Panc1 (cell line): Measurements from ENCODE around the gene PLS3. TPM values are rescaled to one million over a fixed set of nuclear protein-coding genes. Genes with fewer than 3 reads are reported as not detected.

ENCODE experiments used
- ATAC-seq: fragments of 200-7000 bp; cut with Tn5 transposase; 2 replicates; pipeline ENCODE4 v1.9.1; 2020; ENCODE audit warnings: mild to moderate bottlenecking, moderate library complexity
- BruUV-seq: library from RNA; stranded (reverse); fragments of 400-500 nt; replicated peaks from 2 replicates; lab custom pipeline; 2021; lab: Mats Ljungman, UMichigan
- CTCF ChIA-PET: fragments of 300-600 bp; sonication (Branson Sonifier 250); formaldehyde crosslinking; loops from one replicate; lab custom pipeline; 2022; ENCODE audit warnings: antibody characterized with exemption; lab: Charles Lee
- POLR2A ChIA-PET: fragments of 300-600 bp; sonication (Branson Sonifier 250); formaldehyde crosslinking; loops from one replicate; lab custom pipeline; 2022; ENCODE audit warnings: antibody characterized with exemption; lab: Charles Lee
- DNase-seq: peaks from one replicate; pipeline ENCODE4 v3.0.0-alpha.2; 2010; ENCODE audit warnings: low read depth, low spot score
- H3K27ac ChIP-seq: 2 replicates; pipeline ENCODE4 v1.5.1; 2011; ENCODE audit warnings: mild to moderate bottlenecking, low read length, inconsistent platforms
- H3K27me3 ChIP-seq: fragments of 200-500 bp; sonication (Bioruptor generic); 2 replicates; pipeline ENCODE4 v1.6.0; 2014; ENCODE audit warnings: low read length, inconsistent platforms; ENCODE audit not compliant: control insufficient read depth, insufficient read depth
- H3K36me3 ChIP-seq: fragments of 200-500 bp; sonication (Bioruptor generic); 2 replicates; pipeline ENCODE4 v1.5.1; 2014; ENCODE audit warnings: inconsistent platforms, mild to moderate bottlenecking, low read length, moderate library complexity; ENCODE audit not compliant: control insufficient read depth, insufficient read depth
- H3K4me1 ChIP-seq: 2 replicates; pipeline ENCODE4 v1.5.1; 2011; ENCODE audit warnings: inconsistent platforms, mild to moderate bottlenecking, low read length, moderate library complexity; ENCODE audit not compliant: control insufficient read depth, insufficient read depth
- H3K4me3 ChIP-seq, 2 experiments: 2 replicates each; pipeline ENCODE4 v1.5.1; 2011 to 2012; ENCODE audit warnings: low read depth in 2 of 2, low read length in 2 of 2, mild to moderate bottlenecking in 2 of 2, inconsistent platforms in 1 of 2, moderate library complexity in 1 of 2
- H3K9me3 ChIP-seq: fragments of 200-500 bp; sonication (Bioruptor generic); 2 replicates; pipeline ENCODE4 v1.5.1; 2014; ENCODE audit warnings: low read depth, mild to moderate bottlenecking, inconsistent platforms, low read length, moderate library complexity; ENCODE audit not compliant: control insufficient read depth, insufficient read depth
- POLR2AphosphoS5 ChIP-seq: IDR thresholded peaks from 2 replicates; pipeline ENCODE4 v1.6.1; 2012; ENCODE audit warnings: mild to moderate bottlenecking, low read depth, low read length, moderate library complexity
- SIN3A ChIP-seq: IDR thresholded peaks from 2 replicates; pipeline ENCODE4 v1.6.1; 2012; ENCODE audit warnings: low read depth, mild to moderate bottlenecking, low read length, moderate library complexity, borderline replicate concordance; ENCODE audit not compliant: insufficient read depth
- TCF7L2 ChIP-seq: IDR thresholded peaks from 2 replicates; pipeline ENCODE4 v1.6.1; 2011; ENCODE audit warnings: mild to moderate bottlenecking, low read depth, low read length, inconsistent platforms
- in situ Hi-C: cut with HindIII; loops from 2 replicates; pipeline ENCODE4 v1.10.0; 2016; ENCODE audit warnings: low sequenced_read_pairs, low pct_unique_long_range_greater_than_20kb
- intact Hi-C: fragments of 100-400 bp; cut with micrococcal nuclease; formaldehyde crosslinking; loops from one replicate; pipeline ENCODE4 v1.10.0; 2022; ENCODE audit not compliant: unreplicated experiment
- total RNA-seq: library from RNA; stranded (reverse); gene quantifications from one replicate; pipeline ENCODE4 v1.2.1, GENCODE V29; 2021; ENCODE audit not compliant: unreplicated experiment
- TF ChIP-seq, protein P1 (sequence below): fragments of 450-650 bp; IDR thresholded peaks from 2 replicates; pipeline ENCODE4 v1.5.1; 2017; ENCODE audit warnings: mild to moderate bottlenecking
- TF ChIP-seq, protein P2 (sequence below), 2 experiments: IDR thresholded peaks; 2 replicates each; pipeline ENCODE4 v1.6.1; 2011 to 2012; ENCODE audit warnings: low read depth in 2 of 2, control low read depth in 1 of 2, low read length in 1 of 2, mild to moderate bottlenecking in 1 of 2, moderate library complexity in 1 of 2; ENCODE audit not compliant: insufficient read depth in 1 of 2

Gene PLS3
- total RNA-seq, 1 experiment from 2014 or later, result 164 TPM

GRCh38 chrX:115561605-115562479, 868 bp downstream of the PLS3 start:
- Histone ChIP-seq H3K9me3 (no peaks in the 10 kb centered on the region), H3K36me3 (no peaks in the 10 kb centered on the region), H3K27ac (peak overlapping the region; percentile 92), H3K27me3 (no peaks in the 10 kb centered on the region), H3K4me1 (peaks cover 43% of the 10 kb centered on the region), H3K4me3 (peak overlapping the region; percentile 76 to 80)
- CTCF ChIA-PET, result interaction anchor here (0.5 to 0.6 kb wide), 2 partner anchors 10 to 410 kb away, joined by 3 read pairs; no protein-coding TSS in a partner anchor
- TF ChIP-seq, protein P1, sequence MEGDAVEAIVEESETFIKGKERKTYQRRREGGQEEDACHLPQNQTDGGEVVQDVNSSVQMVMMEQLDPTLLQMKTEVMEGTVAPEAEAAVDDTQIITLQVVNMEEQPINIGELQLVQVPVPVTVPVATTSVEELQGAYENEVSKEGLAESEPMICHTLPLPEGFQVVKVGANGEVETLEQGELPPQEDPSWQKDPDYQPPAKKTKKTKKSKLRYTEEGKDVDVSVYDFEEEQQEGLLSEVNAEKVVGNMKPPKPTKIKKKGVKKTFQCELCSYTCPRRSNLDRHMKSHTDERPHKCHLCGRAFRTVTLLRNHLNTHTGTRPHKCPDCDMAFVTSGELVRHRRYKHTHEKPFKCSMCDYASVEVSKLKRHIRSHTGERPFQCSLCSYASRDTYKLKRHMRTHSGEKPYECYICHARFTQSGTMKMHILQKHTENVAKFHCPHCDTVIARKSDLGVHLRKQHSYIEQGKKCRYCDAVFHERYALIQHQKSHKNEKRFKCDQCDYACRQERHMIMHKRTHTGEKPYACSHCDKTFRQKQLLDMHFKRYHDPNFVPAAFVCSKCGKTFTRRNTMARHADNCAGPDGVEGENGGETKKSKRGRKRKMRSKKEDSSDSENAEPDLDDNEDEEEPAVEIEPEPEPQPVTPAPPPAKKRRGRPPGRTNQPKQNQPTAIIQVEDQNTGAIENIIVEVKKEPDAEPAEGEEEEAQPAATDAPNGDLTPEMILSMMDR, result no peak
- intact Hi-C loops (loop anchor here (5.0 kb wide), 1 partner anchor 230 kb away; no protein-coding TSS in a partner anchor), in situ Hi-C loops (no loop called here)
- ATAC-seq (peak; percentile 59), DNase-seq (no peak)
- POLR2A ChIA-PET, result interaction anchor here (0.5 kb wide), 1 partner anchor 10 kb away, joined by 4 read pairs; no protein-coding TSS in a partner anchor
- no TSS peak for BruUV-seq

- in situ Hi-C loops, result no loop called here
- no peaks in the 10 kb centered on the region for H3K27me3 ChIP-seq
- TF ChIP-seq TCF7L2 (0 out of 2 replicates have a peak, but pooled peaks have one; percentile 40), SIN3A (no peak), POLR2AphosphoS5 (no peak)
- TF ChIP-seq, protein P1, result no peak
- no peaks in the 10 kb centered on the region for H3K36me3 ChIP-seq
- POLR2A ChIA-PET, result interaction anchor here (0.5 kb wide), 1 partner anchor 9 kb away, joined by 4 read pairs; no protein-coding TSS in a partner anchor
- peaks cover 43% of the 10 kb centered on the region for H3K4me1 ChIP-seq
- DNase-seq (no peak), ATAC-seq (peak; percentile 14)
- peak overlapping the region; percentile 76 to 80 for H3K4me3 ChIP-seq
- CTCF ChIA-PET, result no interaction called here
- no peaks in the 10 kb centered on the region for H3K9me3 ChIP-seq
- no TSS peak for BruUV-seq
- peak overlapping the region; percentile 92 for H3K27ac ChIP-seq
- intact Hi-C loops, result loop anchor here (5.0 kb wide), 1 partner anchor 230 kb away; no protein-coding TSS in a partner anchor
Observed at GRCh38 chrX:115562480-115562847, 1.5 kb downstream of the PLS3 start.

DNA sequence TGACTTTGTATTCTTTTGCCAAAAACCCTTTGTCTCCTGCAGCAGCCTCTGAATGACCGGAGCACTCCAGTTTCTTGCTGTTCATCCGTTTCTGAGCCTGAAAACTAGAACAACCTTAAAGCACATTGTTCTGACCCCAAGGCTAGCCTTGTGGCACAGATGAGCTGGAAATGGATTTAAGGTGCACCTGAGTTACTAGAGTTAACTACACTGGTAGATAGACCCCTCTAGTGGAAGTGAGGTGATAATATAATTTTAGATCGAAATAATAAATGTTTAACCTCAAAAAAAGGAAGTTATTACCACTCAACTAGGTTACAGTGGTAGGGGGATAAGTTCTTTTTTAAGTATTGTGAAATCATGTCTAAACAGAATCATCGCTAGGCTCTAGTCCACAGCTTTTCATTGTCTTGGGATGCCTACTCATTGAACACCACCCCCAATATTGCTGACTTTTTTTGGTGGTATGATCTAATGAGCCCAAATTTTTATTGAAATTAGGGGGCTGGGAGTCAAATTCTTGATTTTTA, 2.7 kb downstream of the PLS3 start:
- in situ Hi-C loops (no loop called here), intact Hi-C loops (loop anchor here (5.0 kb wide), 1 partner anchor 231 kb away; no protein-coding TSS in a partner anchor)
- Histone ChIP-seq H3K27me3 (no peaks in the 10 kb centered on the region), H3K4me3 (peak overlapping the region in 1 of 2 experiments; percentile 80; a peak in 3 of 4 replicates), H3K27ac (peak overlapping the region; percentile 92), H3K36me3 (no peaks in the 10 kb centered on the region; the same call in 1 of the 2 replicates), H3K9me3 (no peaks in the 10 kb centered on the region), H3K4me1 (peaks cover 43% of the 10 kb centered on the region)
- no TSS peak for BruUV-seq
- ChIA-PET CTCF (no interaction called here), POLR2A (no interaction called here)
- TF ChIP-seq TCF7L2 (no peak), POLR2AphosphoS5 (no peak), SIN3A (no peak)
- TF ChIP-seq, protein P2, sequence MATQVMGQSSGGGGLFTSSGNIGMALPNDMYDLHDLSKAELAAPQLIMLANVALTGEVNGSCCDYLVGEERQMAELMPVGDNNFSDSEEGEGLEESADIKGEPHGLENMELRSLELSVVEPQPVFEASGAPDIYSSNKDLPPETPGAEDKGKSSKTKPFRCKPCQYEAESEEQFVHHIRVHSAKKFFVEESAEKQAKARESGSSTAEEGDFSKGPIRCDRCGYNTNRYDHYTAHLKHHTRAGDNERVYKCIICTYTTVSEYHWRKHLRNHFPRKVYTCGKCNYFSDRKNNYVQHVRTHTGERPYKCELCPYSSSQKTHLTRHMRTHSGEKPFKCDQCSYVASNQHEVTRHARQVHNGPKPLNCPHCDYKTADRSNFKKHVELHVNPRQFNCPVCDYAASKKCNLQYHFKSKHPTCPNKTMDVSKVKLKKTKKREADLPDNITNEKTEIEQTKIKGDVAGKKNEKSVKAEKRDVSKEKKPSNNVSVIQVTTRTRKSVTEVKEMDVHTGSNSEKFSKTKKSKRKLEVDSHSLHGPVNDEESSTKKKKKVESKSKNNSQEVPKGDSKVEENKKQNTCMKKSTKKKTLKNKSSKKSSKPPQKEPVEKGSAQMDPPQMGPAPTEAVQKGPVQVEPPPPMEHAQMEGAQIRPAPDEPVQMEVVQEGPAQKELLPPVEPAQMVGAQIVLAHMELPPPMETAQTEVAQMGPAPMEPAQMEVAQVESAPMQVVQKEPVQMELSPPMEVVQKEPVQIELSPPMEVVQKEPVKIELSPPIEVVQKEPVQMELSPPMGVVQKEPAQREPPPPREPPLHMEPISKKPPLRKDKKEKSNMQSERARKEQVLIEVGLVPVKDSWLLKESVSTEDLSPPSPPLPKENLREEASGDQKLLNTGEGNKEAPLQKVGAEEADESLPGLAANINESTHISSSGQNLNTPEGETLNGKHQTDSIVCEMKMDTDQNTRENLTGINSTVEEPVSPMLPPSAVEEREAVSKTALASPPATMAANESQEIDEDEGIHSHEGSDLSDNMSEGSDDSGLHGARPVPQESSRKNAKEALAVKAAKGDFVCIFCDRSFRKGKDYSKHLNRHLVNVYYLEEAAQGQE (IDR thresholded peaks at IDR 0.05; ENCODE audit: insufficient read depth in 1 of 2, low read depth in 2 of 2, low read length in 1 of 2), result no peak
- TF ChIP-seq, protein P1, result no peak; the same call in 1 of the 2 replicates
- no peak for DNase-seq
- no peak for ATAC-seq
